Measurements from ENCODE around the gene HOXD12. TPM values are rescaled to one million over a fixed set of nuclear protein-coding genes. Genes with fewer than 3 reads are reported as not detected.
A peak's percentile ranks its signal among the peaks of the same experiment; 100 is the strongest.

HOXD12 gene
- total and polyA plus RNA-seq, 9 donors = not detected

- intact Hi-C loops (cut with DNase I) = loop anchor here in 2 of 4 donors (5.0 to 10.0 kb wide), 2 partner anchors 417 to 1770 kb away; partner anchors contain the start of gene SP9 (in 1 of the 2)
- Histone ChIP-seq H3K27me3 (peaks cover 6% of the 10 kb centered on the region), H3K9me3 (peaks cover 0 to 3% of the 10 kb centered on the region in 2 donors), H3K4me3 (peak overlapping the region; percentile 32), H3K4me1 (ENCODE audit: insufficient read depth) (peaks cover 5% of the 10 kb centered on the region), H3K36me3 (no peaks in the 10 kb centered on the region), H3K27ac (no peak overlapping the region)
- TF ChIP-seq CTCF (IDR thresholded peaks at IDR 0.05) (no peak), POLR2A (IDR thresholded peaks at IDR 0.05) (no peak), EP300 (IDR thresholded peaks at IDR 0.05) (no peak)
- DNase-seq = peak in 1 of 5 donors; percentile 15
- WGBS, 3 donors = 6 to 14% (median 6%) methylated on average over 46 to 56 of the region's 56 CpGs
Measured at GRCh38 chr2:176104316-176105077, 4.9 kb downstream of the HOXD12 start.

- 18 to 55% (median 25%) methylated on average over 25 of the region's 25 CpGs for WGBS, 3 donors
- DNase-seq = peak in 1 of 5 donors; percentile 9
- peak overlapping the region; percentile 32 for H3K4me3 ChIP-seq
Measured at GRCh38 chr2:176105078-176105729, 5.6 kb downstream of the HOXD12 start.

GRCh38 chr2:176105730-176106580 lies 6.4 kb downstream of the HOXD12 start:
- peak in 1 of 5 donors; percentile 11 for DNase-seq
- no peak overlapping the region for H3K27ac ChIP-seq
- intact Hi-C loops (cut with DNase I) = loop anchor here in 1 of 4 donors (10.0 kb wide), 1 partner anchor 1771 kb away; the partner anchor contains the start of gene SP9
- no peaks in the 10 kb centered on the region for H3K36me3 ChIP-seq
- H3K27me3 ChIP-seq = no peaks in the 10 kb centered on the region
- H3K9me3 ChIP-seq = no peaks in the 10 kb centered on the region
- H3K4me1 ChIP-seq (ENCODE audit: insufficient read depth) = peaks cover 5% of the 10 kb centered on the region
- H3K4me3 ChIP-seq = peak overlapping the region; percentile 43
- TF ChIP-seq EP300 (IDR thresholded peaks at IDR 0.05) = no peak
- no peak for TF ChIP-seq CTCF (IDR thresholded peaks at IDR 0.05)
- TF ChIP-seq POLR2A (IDR thresholded peaks at IDR 0.05) = no peak
- 28 to 70% (median 37%) methylated on average over 25 of the region's 25 CpGs for WGBS, 3 donors

More at GRCh38 chr2:176105078-176105729, 5.6 kb downstream of the HOXD12 start:
- Histone ChIP-seq H3K9me3 (no peaks in the 10 kb centered on the region), H3K27ac (no peak overlapping the region), H3K4me1 (ENCODE audit: insufficient read depth) (peaks cover 5% of the 10 kb centered on the region), H3K36me3 (no peaks in the 10 kb centered on the region), H3K27me3 (no peaks in the 10 kb centered on the region)
- TF ChIP-seq POLR2A (IDR thresholded peaks at IDR 0.05) (no peak), CTCF (IDR thresholded peaks at IDR 0.05) (no peak), EP300 (IDR thresholded peaks at IDR 0.05) (no peak)
- intact Hi-C loops (cut with DNase I) = loop anchor here in 1 of 4 donors (10.0 kb wide), 1 partner anchor 1770 kb away; the partner anchor contains the start of gene SP9

All from ovary (tissue), 9 donors.